Islet precursor cell (in vitro differentiated cells): Measurements from ENCODE around the gene CDCA3.

Experiments
- DNase-seq: peaks from one replicate; pipeline ENCODE4 v3.0.0-alpha.2; 2018

The CDCA3 gene

GRCh38 chr12:6831450-6831995 is 19.6 kb downstream of the CDCA3 start:
- no peak for DNase-seq

- no peak for DNase-seq
These were observed 20.1 kb downstream of the CDCA3 start for GRCh38 chr12:6830999-6831398.

- no peak for DNase-seq
These were observed 20.7 kb downstream of the CDCA3 start for GRCh38 chr12:6830286-6830890.

GRCh38 chr12:6829536-6830220 is 21.4 kb downstream of the CDCA3 start:
- no peak for DNase-seq

GRCh38 chr12:6828781-6829535 is 22.1 kb downstream of the CDCA3 start:
- DNase-seq: no peak

- peak; percentile 76 for DNase-seq
These were observed 22.9 kb downstream of the CDCA3 start, which contains the start of gene P3H3 for GRCh38 chr12:6827982-6828780. Gene P3H3, plus strand, starts transcription at chr12:6828407. Its CDS starts 34 bp downstream, at chr12:6828441.

- peak; percentile 95 for DNase-seq
These were observed 23.6 kb downstream of the CDCA3 start for GRCh38 chr12:6827437-6827911.

GRCh38 chr12:6826734-6827436 is 24.2 kb downstream of the CDCA3 start:
- no peak for DNase-seq

GRCh38 chr12:6826125-6826733 is 24.9 kb downstream of the CDCA3 start:
- peak; percentile 51 for DNase-seq

- peak; percentile 96 for DNase-seq
These were observed 25.5 kb downstream of the CDCA3 start for GRCh38 chr12:6825398-6826124.

- no peak for DNase-seq
These were observed 26.1 kb downstream of the CDCA3 start for GRCh38 chr12:6824901-6825381.

- no peak for DNase-seq
These were observed 26.9 kb downstream of the CDCA3 start for GRCh38 chr12:6824085-6824775.

GRCh38 chr12:6823182-6824084 is 27.7 kb downstream of the CDCA3 start:
- DNase-seq: peak; percentile 81

- DNase-seq: peak; percentile 47
These were observed 28.5 kb downstream of the CDCA3 start for GRCh38 chr12:6822426-6823135.

GRCh38 chr12:6821591-6822425 is 29.3 kb downstream of the CDCA3 start, which contains the start of gene GPR162:
Gene GPR162, plus strand, starts transcription at chr12:6821821. Its CDS starts 2,078 bp downstream, at chr12:6823899.
- DNase-seq: peak; percentile 94

GRCh38 chr12:6820166-6820565 is 30.9 kb downstream of the CDCA3 start:
- DNase-seq: peak; percentile 51
